ENCODE results near the gene NPBWR2.

Gene NPBWR2

DNA sequence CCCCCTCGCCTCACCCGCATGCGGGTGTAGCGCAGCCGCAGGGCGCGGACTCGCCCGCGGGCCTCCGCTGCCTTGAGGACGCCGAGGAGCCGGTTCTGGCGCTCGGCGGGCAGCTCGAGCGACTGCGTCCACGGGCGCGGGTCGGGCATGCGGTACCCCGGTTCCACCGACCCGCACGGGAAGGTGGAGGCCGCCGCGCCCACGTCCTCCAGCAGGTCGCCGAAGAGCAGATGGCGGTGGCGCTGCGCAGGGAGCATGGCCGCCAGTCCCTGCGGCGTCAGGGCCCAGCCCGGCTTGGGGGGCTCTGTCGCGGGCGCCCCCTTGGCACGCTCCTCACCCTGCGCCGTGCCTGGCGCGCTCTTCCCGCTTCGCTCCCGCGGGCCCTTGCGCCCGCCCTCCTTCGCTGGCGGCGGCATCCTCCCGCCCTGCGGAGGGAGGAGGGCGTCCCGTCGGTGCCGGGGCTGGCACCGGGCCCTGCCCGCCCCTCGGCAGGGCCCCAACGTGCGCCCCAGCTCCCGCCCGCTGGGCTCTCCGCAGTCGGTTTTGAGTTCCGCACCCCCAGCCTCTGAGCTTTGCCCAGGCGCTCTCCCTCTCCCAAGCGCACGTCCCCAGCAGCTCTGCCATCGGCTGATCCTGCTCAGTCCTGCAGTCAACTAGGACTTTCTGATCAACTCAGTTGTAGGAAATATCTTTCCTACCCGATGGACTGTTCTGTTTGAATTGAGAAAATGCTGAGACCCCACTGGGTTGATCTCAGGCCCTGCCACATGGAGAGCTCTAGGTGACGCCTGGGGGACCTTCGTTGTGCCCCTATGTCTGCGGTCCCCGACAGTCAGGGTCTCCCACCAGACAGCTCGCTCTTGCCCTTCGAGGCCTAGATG, 23.3 kb downstream of the NPBWR2 start, which contains the start of gene LKAAEAR1:
LKAAEAR1 (minus strand) TSS at position 595 of the 881 bp plus-strand sequence; CDS start at position 416, 179 bp downstream.
- DNase-seq (ENCODE audit: low spot score): no peak

DNA sequence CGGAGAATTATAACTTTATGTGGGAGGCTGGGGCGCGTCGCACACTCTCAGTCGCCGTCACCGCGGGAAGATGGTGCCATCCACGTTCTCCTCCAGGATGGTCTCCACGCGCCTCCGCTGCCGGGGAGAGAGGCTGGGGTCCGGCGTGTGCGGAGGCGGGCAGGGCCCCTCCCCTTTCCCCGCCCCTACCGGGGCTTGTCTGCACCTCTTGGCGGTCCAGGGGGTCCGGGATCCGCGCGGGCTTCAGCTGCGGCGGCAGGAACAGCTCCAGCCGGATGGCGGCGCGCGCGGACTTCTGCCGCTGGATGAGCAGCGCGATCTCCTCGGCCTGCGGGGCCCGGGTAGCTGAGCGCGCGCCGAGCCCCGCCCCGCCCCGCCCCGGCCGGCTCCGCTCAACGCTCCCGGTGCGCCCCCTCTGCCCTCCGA, 24.0 kb downstream of the NPBWR2 start:
- DNase-seq (ENCODE audit: low spot score): peak; percentile 65

DNA sequence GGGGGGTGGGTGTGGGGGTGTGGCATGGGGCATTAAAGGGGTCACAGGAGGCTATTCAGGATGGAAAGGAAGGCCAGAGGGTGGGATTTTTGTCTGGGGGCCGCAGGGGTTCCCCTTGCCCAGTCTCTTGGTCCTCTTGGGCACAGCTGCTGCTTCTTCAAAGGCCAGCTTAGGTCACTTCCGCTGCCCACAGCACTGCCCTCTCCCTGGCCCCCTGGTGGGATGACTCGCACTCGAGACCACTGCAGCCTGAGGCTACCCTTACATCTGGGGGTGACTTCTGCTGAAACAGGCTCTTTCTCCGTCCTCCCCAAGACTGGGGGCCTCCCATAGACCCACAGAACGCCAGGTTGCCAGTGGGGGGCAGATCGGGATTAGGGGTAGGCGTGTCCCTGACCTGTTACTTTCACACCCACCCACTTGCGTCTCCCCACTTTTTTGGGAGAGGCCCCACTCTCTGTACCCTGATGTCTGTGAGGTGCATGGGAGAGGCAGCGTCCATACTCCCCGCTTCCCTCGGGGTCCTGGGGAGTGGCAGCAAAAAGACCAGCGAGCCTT, 24.5 kb downstream of the NPBWR2 start:
- no peak for DNase-seq (ENCODE audit: low spot score)

DNA sequence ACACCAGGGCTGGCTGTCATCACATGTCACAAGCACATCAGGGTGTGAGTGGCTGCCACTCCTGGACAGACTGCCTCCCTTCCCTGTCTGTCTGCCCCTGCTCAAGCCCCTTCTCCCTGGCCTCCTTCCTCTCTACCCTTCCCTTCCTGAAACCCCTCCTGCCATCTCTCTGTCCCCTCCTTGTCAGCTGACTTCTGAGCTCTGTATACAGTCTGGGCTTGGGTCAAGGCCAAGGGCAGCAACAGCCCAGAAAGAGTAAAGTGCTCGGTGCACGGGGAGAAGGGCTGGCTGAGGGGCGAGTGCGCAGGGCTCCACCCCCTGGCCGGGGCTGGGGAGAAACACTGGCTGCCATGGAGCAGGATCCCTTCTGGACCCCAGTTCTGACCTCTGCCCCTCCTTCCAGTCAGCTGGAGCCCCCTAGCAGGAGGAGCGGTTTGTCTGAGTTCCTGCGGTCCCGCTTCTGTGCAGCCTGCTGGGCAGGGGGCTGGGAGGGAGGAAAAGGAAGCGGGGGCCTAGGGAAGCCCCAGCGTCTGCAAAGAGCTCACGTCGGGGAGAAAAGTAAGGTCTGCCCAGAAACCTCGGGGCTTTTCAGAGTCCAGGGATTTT, 25.1 kb downstream of the NPBWR2 start:
- DNase-seq (ENCODE audit: low spot score): no peak

DNA sequence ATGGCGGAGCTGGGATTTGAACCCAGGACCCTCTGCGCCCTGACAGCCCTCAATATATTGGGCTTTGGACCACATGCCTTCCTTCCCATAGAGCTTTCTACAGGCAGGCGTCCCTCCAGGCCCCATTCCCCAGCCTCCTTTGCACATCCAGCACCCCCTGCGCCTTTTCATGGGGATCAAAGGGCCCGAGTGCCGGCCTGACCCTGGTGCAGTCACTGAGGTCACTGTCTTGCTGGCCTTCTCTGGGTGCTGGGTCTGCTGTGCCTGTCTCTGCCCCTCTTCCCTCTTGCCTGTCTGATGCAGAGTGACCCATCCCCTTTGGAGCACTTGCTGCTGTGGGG, 25.8 kb downstream of the NPBWR2 start:
- no peak for DNase-seq (ENCODE audit: low spot score)

DNA sequence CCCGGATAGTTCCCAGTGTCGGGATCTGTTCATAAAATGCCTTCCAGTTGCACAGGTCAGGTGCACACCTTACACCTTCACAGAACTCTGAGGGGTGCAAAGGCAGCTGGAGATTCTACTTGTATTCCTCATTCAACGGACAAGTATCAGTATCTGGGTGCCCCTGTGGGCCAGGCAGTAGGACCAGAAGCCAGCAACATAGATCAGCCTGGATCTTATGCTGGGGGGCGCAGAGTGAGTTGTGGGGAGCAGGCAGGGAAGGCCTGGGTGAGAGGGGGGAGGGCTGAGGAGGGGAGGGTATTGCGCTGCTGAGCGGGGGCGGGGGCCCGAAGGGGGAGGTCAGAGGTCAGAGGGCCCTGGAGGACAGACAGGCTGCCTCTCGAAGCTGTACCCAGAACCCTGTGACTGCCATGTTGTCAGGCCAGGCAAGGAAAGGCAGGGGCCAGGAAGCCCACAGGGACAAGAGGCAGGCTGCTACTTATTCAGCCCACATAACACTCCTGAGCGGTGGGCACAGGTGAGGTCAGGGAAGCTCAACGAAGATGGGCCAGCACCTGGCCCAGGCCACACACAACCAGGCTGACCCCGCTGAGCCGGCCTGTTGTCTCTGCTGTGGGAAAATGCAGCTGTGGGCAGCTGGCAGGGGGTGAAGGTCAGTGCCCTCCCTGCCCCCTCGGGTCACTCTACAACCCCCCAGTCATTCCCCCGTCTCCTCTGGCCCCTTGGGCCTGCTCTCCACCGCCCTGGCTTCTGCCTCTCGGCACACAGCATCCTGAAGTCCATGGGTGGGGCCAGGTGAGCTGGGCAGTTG, 26.3 kb downstream of the NPBWR2 start:
- DNase-seq (ENCODE audit: low spot score): no peak

DNA sequence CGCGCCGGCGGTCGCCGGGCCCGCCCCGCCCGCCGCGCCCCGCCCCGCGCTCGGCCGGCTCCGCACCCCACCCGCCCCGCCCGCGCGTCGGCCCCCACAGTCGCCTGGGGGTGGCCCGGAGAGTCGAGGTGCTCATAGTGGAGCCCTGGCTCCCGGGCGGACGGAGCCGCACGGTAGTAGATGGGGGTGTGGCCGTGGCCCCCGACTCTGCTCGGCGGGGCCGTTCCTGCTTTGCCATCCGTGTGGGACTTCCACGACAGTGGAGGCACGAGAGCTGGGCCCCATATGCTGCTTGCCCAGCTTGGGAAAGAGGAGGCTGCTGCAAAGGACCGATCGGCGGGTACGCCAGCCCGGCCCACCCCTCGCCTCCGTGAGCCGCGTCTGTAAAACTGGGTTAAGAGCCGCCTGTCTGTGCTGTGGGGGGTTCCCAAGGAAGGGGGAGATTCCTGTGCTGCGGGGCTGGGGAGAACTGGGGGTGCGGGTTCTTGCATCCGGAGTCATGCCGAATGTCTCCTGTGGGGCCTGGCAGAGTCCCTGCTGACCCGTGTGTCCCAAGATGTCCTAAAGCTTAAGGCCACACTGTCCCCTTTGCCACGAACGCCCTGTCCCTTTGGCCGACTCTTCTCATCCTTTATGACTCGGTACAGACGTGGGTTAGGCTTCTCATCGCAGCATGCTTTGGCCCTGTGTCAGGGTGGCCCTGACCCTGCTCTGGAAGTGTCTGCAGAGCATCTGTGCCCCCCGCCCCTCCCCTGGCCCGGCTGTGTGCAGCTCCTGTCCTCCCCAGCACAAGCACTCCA, 27.2 kb downstream of the NPBWR2 start, which contains the start of gene OPRL1:
OPRL1 (plus strand) TSS at position 70 of the 800 bp plus-strand sequence. CDS start 12,639 bp downstream, outside the sequence.
- no peak for DNase-seq (ENCODE audit: low spot score)

DNA sequence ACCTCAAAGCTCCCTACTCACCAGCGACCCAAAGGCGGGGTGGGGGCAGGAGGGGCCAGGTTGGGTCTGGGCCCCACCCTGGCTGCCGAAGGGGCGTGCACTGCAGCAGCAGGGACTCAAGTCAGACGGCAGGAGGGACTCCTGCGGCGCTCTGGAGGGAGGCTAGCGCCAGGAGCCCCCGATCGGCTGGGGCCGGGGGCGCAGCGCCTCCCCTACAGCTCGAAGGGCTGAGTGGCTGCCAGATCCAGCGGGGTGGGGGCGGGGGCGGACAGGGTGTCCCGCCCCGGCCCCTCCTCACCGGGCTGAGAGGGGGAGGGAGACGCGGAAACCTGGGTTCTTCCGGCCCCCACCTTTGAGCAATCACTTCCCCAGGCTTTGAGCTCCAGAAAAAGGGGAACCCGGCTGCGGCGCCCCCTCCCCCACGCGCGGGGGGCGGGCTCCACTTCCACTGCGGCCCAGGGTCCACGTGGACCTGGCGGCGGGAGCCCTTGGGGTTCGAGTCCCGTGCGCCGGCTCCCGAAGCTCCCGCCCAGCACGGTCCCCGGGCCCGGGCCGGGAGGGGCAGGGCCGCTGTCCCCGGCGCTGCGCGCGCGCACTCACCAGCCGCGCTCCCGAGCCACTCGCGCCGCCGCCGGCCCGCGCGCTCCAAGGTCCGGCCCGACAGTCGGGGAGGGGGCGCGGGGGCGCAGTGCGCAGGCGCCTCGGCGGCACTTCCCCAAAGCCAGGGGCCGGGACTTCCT, 27.9 kb downstream of the NPBWR2 start, which contains the start of gene RGS19:
RGS19 (minus strand) TSS at position 246 of the 740 bp plus-strand sequence. CDS start 2,632 bp downstream, outside the sequence.
- DNase-seq (ENCODE audit: low spot score): no peak

DNA sequence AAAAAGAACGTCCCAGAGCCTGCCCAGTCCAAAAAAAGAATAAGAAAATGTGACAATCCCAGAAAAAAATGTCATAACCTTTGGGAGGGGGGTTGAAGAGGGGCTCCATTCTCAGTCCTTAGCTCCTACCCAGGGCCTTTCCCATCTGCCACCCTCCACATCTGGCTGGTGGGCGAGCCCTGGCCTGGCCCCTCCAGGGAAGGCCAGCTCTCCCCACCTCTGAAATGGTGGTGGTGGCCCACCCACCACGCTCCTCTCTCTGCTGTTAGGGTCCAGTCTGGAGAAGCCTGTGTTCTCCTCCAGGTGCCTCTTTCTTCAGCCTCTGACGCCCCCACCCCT, 28.5 kb downstream of the NPBWR2 start:
- DNase-seq (ENCODE audit: low spot score): no peak

DNA sequence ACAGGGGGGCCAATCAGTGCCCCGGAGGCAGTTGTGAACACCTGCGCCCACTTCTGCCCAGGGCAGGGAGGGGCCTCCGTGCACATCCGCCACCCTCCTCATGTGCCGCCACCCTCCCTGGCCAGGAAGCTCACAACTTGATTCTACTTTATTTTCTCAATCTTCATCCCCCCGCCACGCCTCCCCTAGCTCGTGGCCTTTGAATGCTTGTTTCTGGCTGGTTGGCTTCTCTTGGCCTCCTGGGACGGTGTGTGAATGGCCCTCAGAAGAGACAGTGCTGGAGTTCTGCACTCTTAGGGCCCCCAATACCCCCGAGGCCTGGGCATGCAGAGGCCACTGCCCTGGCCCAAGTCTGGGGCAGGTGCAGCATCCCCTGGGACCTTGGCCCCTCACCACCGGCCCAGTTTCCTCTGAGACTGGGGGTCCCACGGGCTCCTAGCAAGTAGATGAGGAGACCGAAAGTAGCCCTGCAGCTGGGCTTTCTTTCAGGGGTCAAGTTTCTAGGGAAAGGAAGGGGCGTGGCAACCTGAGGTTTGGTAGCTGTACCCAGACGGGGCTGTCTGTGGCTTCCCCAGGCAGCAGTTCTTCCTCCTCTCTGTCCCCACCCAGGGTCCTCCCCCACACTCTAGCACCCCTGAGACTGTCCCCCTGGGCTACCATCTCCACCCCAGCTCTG, 29.4 kb downstream of the NPBWR2 start:
- no peak for DNase-seq (ENCODE audit: low spot score)

DNA sequence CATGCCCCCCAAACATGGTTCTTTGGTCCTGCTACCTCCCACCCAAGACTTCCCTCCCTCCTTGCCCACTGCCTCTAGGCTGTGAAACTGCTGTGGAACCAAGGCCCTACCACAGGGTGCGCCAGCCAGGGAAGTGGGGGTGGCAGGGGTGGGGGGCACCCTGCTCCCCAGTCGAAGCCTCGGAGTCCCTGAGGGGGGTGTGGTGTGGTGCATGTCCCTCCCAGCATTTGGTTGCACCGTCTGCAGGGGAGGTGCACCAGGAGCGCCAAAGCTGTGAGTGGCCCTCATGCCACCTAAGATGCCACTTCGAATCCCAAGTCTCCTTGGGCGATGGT, 29.9 kb downstream of the NPBWR2 start:
- DNase-seq (ENCODE audit: low spot score): no peak

DNA sequence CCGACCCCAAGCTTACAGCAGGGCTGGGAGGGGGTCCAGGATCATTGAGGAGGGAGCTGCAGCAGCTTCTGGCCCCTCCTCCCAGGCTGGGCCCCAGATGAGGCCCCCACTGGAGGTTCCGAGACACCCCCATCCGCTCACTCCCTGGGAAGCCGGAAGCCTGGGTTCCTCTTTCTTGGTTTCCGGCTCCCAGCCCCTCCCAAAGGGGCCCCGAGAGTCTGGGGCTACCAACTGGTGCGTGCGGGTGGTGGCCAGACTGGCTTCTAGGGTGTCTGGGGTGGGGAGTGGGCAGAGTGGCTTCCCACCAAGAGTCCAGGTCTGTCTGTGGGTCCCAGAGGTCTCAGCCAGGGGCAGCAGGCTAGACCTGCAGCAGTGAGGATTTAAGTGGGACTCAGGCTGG, 30.3 kb downstream of the NPBWR2 start:
- DNase-seq (ENCODE audit: low spot score): no peak

DNA sequence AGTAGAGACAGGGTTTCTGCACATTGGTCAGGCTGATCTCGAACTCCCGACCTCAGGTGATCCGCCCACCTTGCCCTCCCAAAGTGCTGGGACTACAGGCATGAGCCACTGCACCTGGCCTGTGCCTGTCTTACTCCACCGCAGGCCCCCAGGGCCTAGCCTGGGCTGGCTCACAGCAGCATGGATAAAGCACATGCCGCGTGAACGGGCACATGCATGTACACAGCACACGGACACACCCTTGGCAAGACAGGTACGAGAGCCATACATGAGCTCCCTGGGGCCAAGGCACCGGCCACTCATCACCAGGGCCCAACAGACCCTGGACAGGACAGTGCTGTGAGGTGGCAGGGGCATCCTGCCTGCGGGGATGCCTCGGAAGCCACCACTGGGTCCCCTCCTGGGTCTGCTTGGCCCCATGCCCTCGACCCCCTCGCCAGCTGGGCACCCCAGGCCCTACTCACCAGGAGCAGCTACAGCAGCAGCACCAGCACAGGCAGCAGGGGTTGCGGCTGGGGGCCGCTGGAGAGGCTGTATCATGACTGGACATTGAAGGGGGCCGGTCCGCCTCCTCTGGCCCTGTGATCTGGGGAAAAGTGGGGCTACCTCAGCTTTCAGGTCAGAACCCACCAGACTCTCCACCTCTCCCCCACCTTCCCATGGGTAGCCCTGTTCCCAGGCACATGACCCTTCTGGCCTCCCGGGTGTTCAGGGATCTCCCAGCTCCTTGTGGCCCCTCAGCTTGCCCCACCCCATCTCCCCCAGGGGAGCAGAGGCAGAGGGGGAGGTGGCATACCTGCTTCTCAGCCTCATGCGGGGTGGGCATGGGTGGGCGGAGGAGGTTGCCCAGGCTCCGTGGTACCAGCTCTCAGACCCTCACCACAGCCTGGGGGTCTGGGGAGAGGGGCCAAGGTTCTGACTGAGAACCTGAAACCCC, 31.0 kb downstream of the NPBWR2 start:
- no peak for DNase-seq (ENCODE audit: low spot score)

DNA sequence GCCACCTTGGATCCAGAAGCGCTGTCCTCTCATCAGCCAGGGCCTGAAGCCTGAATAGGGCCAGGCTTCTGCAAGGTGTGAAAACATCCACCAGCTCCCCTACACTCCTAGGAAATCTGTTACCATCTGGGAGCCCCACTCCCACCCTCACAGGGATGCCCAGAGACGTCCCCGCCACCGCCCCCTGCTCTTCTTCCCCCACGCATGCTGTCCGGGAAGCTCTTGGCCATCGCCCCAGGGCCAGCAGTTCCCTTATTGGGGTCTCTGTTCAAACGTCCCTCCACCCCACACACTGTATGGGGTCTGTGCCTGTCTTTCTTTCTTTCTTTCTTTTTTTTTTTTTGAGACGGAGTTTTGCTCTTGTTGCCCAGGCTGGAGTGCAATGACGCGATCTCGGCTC, 31.8 kb downstream of the NPBWR2 start:
- no peak for DNase-seq (ENCODE audit: low spot score)

DNA sequence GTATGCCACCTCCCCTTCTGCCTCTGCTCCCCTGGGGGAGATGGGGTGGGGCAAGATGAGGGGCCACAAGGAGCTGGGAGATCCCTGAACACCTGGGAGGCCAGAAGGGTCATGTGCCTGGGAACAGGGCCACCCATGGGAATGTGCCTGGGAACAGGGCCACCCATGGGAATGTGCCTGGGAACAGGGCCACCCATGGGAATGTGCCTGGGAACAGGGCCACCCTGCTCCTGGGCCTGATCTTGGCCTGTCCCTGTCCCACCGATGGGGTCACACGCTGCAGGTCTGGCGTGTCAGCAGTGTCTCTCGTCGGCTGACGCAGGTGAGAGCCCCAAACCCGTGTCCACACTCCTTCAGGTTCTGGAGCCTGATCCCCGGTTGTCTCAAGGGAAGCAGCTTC, 32.4 kb downstream of the NPBWR2 start:
- DNase-seq (ENCODE audit: low spot score): no peak

DNA sequence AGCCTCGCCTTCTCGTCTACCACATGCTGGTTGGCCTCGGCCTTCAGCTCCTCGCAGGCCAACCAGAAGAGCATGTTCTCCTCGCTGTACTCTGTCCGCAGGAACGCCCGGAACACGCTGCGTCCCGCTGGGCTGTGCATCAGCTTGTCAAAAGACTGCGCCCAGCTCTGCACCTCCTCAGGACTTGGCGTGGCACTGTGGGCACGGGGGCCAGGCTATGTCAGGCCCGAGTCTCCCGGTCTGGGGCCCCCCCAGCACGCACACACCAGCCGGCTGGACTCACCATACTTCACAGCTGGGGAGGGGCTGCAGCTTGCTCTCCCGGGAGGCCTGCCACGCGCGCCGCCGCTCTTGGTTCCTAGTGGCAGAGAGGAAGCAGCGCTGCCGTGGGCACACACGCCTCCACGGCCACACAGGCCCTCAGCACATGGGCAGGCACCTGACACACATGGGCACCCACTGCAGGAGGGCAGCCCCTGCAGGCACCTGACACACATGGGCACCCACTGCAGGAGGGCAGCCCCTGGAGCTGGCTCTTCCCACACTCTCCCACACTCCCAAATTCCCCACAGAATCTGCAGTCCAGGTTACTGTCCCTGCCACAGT, 33.1 kb downstream of the NPBWR2 start:
- DNase-seq (ENCODE audit: low spot score): no peak

DNA sequence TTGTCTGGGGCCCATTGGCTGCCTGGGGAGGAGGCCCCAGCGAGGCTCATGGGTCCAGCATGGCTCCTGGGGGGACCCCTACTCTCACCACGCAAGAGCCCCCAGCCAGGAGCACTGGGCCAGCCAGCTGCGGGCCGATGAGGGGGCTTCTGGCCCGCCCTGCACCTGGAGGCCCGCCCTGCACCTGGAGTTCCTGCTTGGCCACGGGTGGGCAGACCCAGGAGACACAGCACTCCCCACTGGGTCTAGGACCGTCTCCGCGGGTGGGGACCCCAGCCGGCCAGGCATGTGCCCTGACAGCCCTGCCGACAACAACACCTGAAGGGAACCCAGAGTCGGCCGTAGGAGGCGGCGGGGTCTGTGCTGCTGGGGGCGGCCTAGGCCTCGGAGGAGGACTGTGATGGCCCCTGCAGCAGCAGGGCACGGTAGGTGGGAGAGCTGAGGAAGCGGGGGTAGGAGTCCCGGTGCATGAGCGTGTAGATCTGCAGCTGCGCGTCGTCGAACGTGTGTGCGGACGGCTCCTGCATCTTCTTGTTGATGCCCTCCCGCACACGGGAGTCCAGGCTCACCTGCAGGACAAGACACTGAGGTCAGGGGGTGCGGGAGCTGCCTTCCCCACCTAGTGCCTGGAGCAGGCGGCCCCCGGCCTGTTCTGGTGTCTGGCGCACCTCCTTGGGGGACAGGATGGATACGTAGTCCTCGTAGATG, 33.7 kb downstream of the NPBWR2 start:
- no peak for DNase-seq (ENCODE audit: low spot score)

DNA sequence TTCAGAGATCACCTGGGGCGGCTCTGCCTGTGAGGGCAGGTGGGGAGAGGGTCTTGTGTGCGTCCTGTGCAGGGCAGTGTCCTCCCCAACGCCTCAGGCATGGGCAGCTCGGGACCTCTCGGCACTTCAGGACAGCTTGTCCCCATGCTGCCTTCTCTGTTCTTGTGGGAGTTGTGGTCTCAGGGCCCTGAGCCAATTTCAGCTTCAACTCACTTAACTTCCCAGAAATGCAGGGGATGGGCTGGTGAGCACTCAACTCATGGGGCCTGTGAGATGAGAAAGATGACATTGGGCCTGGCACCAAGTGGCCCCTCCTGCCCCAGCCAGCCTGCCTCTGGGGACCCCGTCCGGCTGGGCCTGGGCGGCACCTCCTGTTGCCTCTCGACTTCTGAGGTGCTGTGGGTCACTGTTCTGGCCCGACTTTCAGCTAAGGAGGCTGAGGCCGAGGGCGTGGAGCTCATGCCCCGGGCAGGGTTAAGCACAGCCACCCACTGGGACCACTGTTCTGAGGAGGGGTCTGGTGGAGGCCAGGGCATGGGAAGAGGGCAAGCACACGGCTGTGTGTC, 34.8 kb downstream of the NPBWR2 start:
- no peak for DNase-seq (ENCODE audit: low spot score)
